ENCODE results near the gene LINC01488. TPM values are rescaled to one million over a fixed set of nuclear protein-coding genes. Genes with fewer than 3 reads are reported as not detected.

LINC01488 gene
- total RNA-seq, 1 experiment from 2014 or later = not detected

- H3K4me3 ChIP-seq (ENCODE audit: low read depth, low read length) = no peak overlapping the region
- H3K27me3 ChIP-seq (replicated peaks; ENCODE audit: control insufficient read depth, insufficient read depth, low read length) = no peaks in the 10 kb centered on the region
- intact Hi-C loops (cut with micrococcal nuclease; ENCODE audit: unreplicated experiment) = no loop called here
- no TSS peak for BruUV-seq (replicated peaks)
- DNase-seq = no peak
- Mint-ChIP-seq H3K27me3 (ENCODE audit: insufficient read depth, unreplicated experiment) (no peaks in the 10 kb centered on the region), H3K9me3 (ENCODE audit: unreplicated experiment) (peaks cover 14% of the 10 kb centered on the region), H3K27ac (ENCODE audit: unreplicated experiment) (no peak overlapping the region), H3K4me1 (ENCODE audit: low read depth, unreplicated experiment) (peaks cover 16% of the 10 kb centered on the region), H3K4me3 (ENCODE audit: unreplicated experiment) (no peak overlapping the region), H3K36me3 (ENCODE audit: insufficient read depth, unreplicated experiment) (no peaks in the 10 kb centered on the region)
- H3K36me3 ChIP-seq (ENCODE audit: control insufficient read depth, insufficient read depth, low read length) = no peaks in the 10 kb centered on the region
- no peaks in the 10 kb centered on the region for H3K9me3 ChIP-seq
- POLR2A ChIA-PET = no interaction called here
- CTCF ChIA-PET = no interaction called here
- H3K4me1 ChIP-seq = peaks cover 25% of the 10 kb centered on the region
- no peak for TF ChIP-seq CTCF (IDR thresholded peaks at IDR 0.05; ENCODE audit: insufficient read depth in 1 of 2, low read depth in 1 of 2, low read length in 1 of 2, severe bottlenecking in 1 of 2, unreplicated experiment in 1 of 2)
Observed at GRCh38 chr11:69450064-69450856, 31.2 kb upstream of the LINC01488 start.

DNA sequence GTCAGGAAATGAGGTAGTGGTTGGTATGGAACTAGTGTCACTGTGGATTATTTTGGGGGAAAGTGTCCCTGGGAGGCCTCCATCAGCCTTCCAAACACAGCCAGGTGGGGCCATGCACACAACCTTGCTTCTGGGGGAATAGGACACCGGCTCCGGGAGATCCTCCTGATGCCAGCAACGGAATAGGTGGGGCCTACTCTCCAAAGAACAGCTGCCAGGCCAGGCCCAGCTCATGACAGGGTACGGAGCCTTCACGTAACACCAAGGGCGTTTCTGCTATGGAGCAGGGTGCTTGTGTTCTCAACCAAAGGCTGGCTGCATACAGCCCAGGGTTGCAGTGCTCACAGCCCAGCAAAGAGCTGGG, 30.6 kb upstream of the LINC01488 start:
- CTCF ChIA-PET = no interaction called here
- Mint-ChIP-seq H3K36me3 (ENCODE audit: insufficient read depth, unreplicated experiment) (no peaks in the 10 kb centered on the region), H3K9me3 (ENCODE audit: unreplicated experiment) (peaks cover 14% of the 10 kb centered on the region), H3K4me1 (ENCODE audit: low read depth, unreplicated experiment) (peaks cover 11% of the 10 kb centered on the region), H3K27ac (ENCODE audit: unreplicated experiment) (no peak overlapping the region), H3K27me3 (ENCODE audit: insufficient read depth, unreplicated experiment) (no peaks in the 10 kb centered on the region), H3K4me3 (ENCODE audit: unreplicated experiment) (no peak overlapping the region)
- Histone ChIP-seq H3K9me3 (no peaks in the 10 kb centered on the region), H3K4me1 (peaks cover 21% of the 10 kb centered on the region), H3K27me3 (replicated peaks; ENCODE audit: control insufficient read depth, insufficient read depth, low read length) (no peaks in the 10 kb centered on the region), H3K36me3 (ENCODE audit: control insufficient read depth, insufficient read depth, low read length) (no peaks in the 10 kb centered on the region), H3K4me3 (ENCODE audit: low read depth, low read length) (no peak overlapping the region)
- POLR2A ChIA-PET = no interaction called here
- TF ChIP-seq CTCF (IDR thresholded peaks at IDR 0.05; ENCODE audit: insufficient read depth in 1 of 2, low read depth in 1 of 2, low read length in 1 of 2, severe bottlenecking in 1 of 2, unreplicated experiment in 1 of 2) = no peak
- DNase-seq = no peak
- BruUV-seq (replicated peaks) = no TSS peak
- intact Hi-C loops (cut with micrococcal nuclease; ENCODE audit: unreplicated experiment) = no loop called here

DNA sequence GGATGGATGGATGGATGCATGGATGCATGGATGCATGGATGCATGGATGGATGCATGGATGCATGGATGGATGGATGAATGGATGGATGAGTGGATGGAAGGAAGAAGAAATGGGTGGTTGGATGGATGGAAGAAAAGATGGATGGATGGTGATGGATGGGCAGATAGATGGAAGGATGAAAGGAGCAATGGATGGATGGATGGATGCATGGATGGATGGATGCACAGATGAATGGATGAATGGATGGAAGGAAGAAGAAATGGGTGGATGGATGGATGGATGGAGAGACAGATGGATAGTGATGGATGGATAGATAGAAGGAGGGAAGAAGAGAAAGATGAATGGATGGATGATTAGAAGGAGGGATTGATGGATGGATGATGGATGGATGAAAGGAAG, 30.2 kb upstream of the LINC01488 start:
- Mint-ChIP-seq H3K36me3 (ENCODE audit: insufficient read depth, unreplicated experiment) (no peaks in the 10 kb centered on the region), H3K4me3 (ENCODE audit: unreplicated experiment) (no peak overlapping the region), H3K9me3 (ENCODE audit: unreplicated experiment) (peaks cover 14% of the 10 kb centered on the region), H3K4me1 (ENCODE audit: low read depth, unreplicated experiment) (peaks cover 9% of the 10 kb centered on the region), H3K27ac (ENCODE audit: unreplicated experiment) (no peak overlapping the region), H3K27me3 (ENCODE audit: insufficient read depth, unreplicated experiment) (no peaks in the 10 kb centered on the region)
- no peak overlapping the region for H3K4me3 ChIP-seq (ENCODE audit: low read depth, low read length)
- no peak for TF ChIP-seq CTCF (IDR thresholded peaks at IDR 0.05; ENCODE audit: insufficient read depth in 1 of 2, low read depth in 1 of 2, low read length in 1 of 2, severe bottlenecking in 1 of 2, unreplicated experiment in 1 of 2)
- intact Hi-C loops (cut with micrococcal nuclease; ENCODE audit: unreplicated experiment) = no loop called here
- H3K27me3 ChIP-seq (replicated peaks; ENCODE audit: control insufficient read depth, insufficient read depth, low read length) = no peaks in the 10 kb centered on the region
- ChIA-PET CTCF (no interaction called here), POLR2A (no interaction called here)
- DNase-seq = no peak
- peaks cover 21% of the 10 kb centered on the region for H3K4me1 ChIP-seq
- no peaks in the 10 kb centered on the region for H3K9me3 ChIP-seq
- BruUV-seq (replicated peaks) = no TSS peak
- H3K36me3 ChIP-seq (ENCODE audit: control insufficient read depth, insufficient read depth, low read length) = no peaks in the 10 kb centered on the region
